GM19025 (cell line): ENCODE results near the gene SET.

ENCODE experiments used
- ATAC-seq: cut with Tn5 transposase; IDR thresholded peaks from one replicate; pipeline ENCODE4 v1.9.1; 2021; ENCODE audit warnings: mild to moderate bottlenecking, low read depth, moderate library complexity; ENCODE audit not compliant: unreplicated experiment

Gene SET

GRCh38 chr9:128707446-128707845 lies 18.4 kb downstream of the SET start:
- no peak for ATAC-seq

DNA sequence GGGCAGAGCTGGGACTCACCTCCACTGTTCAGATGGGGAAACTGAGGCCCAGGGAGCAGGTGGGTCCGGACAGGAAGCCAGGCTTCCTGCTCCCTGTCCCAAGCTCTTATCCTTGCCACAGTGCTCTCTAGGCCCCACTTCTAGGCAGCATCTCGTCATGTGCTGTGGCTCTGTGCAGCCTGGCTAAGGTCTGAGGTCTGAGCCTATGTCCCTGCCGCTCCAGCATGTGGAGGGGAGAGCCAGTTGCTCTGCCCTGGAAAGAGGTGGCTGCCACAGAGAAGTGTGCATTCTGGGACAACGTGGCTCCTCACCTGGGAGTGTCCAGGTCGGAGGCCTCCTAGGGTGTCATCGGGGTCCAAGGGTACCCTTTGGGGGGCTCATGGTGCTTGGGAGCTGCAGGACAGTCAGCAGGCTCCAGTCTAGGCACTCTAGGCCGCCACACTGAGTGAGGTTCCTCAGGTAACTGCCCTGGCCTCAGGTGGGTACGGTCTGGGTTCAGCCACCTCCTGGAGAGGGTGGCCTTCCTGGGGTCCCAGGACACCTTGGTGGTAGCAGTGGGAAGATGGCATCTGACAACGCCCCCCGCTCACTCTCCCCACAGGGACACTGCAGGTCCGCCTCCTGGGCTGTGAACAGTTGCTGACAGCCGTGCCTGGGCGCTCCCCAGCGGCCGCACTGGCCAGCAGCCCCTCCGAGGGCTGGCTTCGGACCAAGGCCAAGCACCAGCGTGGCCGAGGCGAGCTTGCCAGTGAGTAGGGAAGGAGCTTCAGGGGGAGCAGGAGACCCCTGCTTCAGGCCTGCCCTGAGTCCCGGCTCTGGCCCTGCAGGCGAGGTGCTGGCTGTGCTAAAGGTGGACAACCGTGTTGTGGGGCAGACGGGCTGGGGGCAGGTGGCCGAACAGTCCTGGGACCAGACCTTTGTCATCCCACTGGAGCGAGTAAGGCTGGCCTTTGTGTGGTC lies 23.7 kb downstream of the SET start:
- ATAC-seq: no peak

GRCh38 chr9:128713411-128713780 lies 24.4 kb downstream of the SET start:
- ATAC-seq: no peak

GRCh38 chr9:128713941-128714573 lies 25.0 kb downstream of the SET start:
- no peak for ATAC-seq

DNA sequence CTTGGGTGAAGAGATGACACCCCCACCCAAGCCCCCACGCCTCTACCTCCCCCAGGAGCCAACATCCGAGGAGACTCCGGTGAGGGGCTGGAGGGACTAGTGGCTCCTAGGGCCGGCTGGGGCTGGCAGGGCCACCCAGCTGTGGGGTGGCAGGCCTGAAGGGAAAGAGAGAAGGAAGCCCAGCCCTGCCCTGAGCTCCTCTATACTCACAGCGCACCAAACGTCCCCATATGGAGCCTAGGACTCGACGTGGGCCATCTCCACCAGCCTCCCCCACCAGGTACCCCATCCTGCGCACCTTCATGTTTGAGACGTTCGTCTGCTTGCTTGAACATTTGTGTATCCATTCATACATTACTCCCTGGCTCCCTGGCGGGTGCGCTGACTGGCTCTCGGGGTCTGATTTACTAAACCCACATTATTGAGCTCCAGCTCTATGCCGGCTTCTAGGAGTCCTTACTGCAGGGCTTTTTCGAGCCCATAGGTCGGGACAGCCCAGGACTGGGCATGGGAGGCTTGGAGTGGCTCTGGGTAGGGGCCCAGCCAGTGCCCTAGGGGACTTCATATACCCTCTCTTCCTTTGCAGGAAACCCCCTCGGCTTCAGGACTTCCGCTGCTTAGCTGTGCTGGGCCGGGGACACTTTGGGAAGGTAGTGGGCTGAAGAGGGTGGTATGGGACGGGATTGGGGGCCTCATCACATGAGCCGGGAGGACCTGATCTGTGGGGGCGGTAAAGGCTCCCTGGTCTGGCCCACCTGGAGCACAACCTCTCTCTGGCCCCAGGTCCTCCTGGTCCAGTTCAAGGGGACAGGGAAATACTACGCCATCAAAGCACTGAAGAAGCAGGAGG lies 25.8 kb downstream of the SET start:
- ATAC-seq: no peak

- ATAC-seq: no peak
Observed at GRCh38 chr9:128715436-128715750, 26.4 kb downstream of the SET start.

- ATAC-seq: no peak
Observed at GRCh38 chr9:128716581-128717254, 27.7 kb downstream of the SET start.

GRCh38 chr9:128718047-128718446 lies 29.0 kb downstream of the SET start:
- ATAC-seq: no peak

- ATAC-seq: no peak
Observed at GRCh38 chr9:128718475-128718874, 29.5 kb downstream of the SET start.

- no peak for ATAC-seq
Observed at GRCh38 chr9:128719919-128720605, 31.0 kb downstream of the SET start.

DNA sequence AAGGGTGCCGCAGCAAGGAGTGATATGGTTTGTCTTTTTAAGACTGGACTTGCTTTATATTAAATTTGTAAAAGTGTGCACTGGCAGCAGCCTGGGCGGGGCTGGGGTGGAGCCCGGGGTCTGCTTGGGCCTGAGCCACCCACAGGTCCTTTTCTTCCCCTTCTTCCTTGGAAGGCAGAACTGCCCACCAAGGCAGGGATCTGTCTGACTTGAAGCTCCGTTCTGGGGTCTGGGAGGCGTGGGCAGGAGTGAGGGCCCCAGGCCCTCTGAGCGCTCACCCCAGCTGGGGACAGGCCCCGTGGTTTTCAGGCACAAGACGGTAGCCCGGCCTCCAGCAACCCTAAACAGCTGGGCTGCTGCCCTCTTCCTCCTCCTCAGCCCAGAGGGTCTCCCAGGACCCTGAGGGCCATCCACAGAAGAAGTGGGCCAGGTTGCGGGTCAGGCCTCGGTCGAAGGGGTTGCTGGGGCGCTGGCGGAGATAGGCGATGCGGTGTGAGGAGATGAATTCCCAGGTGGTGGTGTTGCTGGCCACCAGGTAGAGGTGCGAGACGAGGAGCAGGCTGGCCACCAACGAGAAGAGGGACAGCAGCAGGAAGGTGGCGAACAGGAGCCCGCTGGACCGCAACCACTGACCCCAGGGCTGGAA lies 31.9 kb downstream of the SET start:
- no peak for ATAC-seq

- no peak for ATAC-seq
Observed at GRCh38 chr9:128721487-128722010, 32.5 kb downstream of the SET start.

DNA sequence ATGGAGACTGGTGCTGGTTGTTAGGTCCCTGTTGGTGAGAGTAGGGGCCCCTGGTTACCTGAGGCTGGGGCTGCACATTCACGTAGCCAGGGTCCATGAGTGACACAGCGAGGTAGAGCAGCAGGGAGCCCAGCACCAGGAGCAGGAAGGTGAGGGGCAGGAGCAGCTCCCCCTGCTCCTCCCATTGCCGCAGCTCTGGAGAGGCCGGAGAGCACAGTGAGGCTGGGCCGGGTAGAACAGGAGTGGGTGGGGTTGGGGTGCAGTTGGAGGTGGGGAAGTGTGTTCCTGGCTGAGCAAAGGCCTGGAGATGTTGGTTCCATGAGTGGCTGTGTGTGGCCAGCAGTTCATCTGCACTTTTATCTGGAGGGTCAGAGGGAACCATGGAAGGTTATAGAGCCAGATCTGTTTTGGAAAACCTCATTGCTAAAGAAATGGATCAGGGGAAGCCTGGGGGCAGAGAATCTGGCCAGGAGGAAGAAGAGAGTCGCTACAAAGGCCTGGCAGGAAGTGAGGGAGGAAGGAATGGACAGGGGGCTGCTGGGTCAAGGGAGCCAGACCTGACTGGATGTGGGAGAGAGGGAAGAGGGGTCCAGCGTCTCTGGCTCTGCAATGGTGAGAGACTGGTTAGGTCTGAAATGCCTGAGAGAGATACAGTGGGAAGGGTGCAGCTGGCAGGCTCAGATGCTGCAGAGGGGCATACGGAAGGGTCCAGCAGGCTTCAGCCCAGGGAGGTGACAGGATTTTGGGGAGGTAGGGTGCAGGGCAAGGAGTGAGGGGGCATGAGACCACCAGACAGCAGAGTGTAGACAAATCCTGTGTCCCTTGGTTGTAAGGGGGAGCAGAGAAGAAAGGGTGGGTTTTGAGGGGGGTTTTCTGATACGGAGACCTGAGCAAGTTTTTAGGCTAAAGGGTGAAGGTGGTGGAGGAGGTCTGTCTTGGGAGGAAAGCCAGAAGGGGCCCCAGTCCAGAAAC lies 33.6 kb downstream of the SET start:
- ATAC-seq: no peak

- ATAC-seq: no peak
Observed at GRCh38 chr9:128723352-128723865, 34.4 kb downstream of the SET start.

GRCh38 chr9:128723866-128724743 lies 35.1 kb downstream of the SET start, which contains the start of gene ZDHHC12:
Gene ZDHHC12 (minus strand): TSS chr9:128724127. CDS start chr9:128724093, 34 bp downstream.
- ATAC-seq: peak; percentile 96

GRCh38 chr9:128724744-128725211 lies 35.8 kb downstream of the SET start:
- no peak for ATAC-seq
